GM13976 (cell line): Measurements from ENCODE around the gene CLEC11A.

Source experiments
- DNase-seq: peaks from one replicate; pipeline ENCODE4 v3.0.0; 2012; ENCODE audit warnings: low spot score
- CTCF ChIP-seq: IDR thresholded peaks from 2 replicates; pipeline ENCODE4 v1.5.1; 2012; ENCODE audit warnings: borderline replicate concordance, mild to moderate bottlenecking; ENCODE audit not compliant: insufficient read depth; ENCODE audit errors: extremely low read depth, missing control alignments, control extremely low read depth
- in situ Hi-C: fragments of 300-500 bp; cut with MboI; formaldehyde crosslinking; loops from one replicate; pipeline ENCODE4 v1.12.0; 2022; ENCODE audit warnings: low sequenced_read_pairs, mixed read lengths, inconsistent platforms; ENCODE audit not compliant: unreplicated experiment

Gene CLEC11A

GRCh38 chr19:50723069-50723468, at the start of gene CLEC11A:
CLEC11A (plus strand) TSS chr19:50723364; CDS start chr19:50723526, 162 bp downstream.
- DNase-seq = no peak
- in situ Hi-C loops = no loop called here
- TF ChIP-seq CTCF = no peak

- TF ChIP-seq CTCF = no peak
- in situ Hi-C loops = no loop called here
- DNase-seq = no peak
Measured at GRCh38 chr19:50676625-50677197, 46.5 kb upstream of the CLEC11A start.

GRCh38 chr19:50677636-50678035, 45.5 kb upstream of the CLEC11A start:
- no peak for TF ChIP-seq CTCF
- no peak for DNase-seq
- in situ Hi-C loops = no loop called here

GRCh38 chr19:50678323-50678722, 44.8 kb upstream of the CLEC11A start:
- in situ Hi-C loops = no loop called here
- DNase-seq = no peak
- TF ChIP-seq CTCF = no peak

- DNase-seq = peak; percentile 98
- TF ChIP-seq CTCF = no peak
- in situ Hi-C loops = no loop called here
Measured at GRCh38 chr19:50679177-50680125, 43.7 kb upstream of the CLEC11A start.

GRCh38 chr19:50686310-50687032, 36.7 kb upstream of the CLEC11A start:
- TF ChIP-seq CTCF = no peak
- in situ Hi-C loops = no loop called here
- no peak for DNase-seq
